Spleen (tissue), 11 donors: ENCODE measurements around the gene TNNT2. TPM values are rescaled to one million over a fixed set of nuclear protein-coding genes. Genes with fewer than 3 reads are reported as not detected.

Experiments used
- DNase-seq: peaks from one replicate; pipeline ENCODE4 v3.0.0-alpha.2; 2020
- H3K27ac ChIP-seq, 8 donors: fragments of 200-600 bp; sonication (generic) in 7 of 8; 1 replicate in 4 of 8; 2 replicates in 4 of 8; pipeline versions ENCODE4 v1.5.0 to v1.8.0; 2016 to 2021; ENCODE audit warnings: inconsistent platforms in 4 of 8, mild to moderate bottlenecking in 4 of 8, moderate library complexity in 1 of 8
- H3K27me3 ChIP-seq, 7 donors: fragments of 200-600 bp; sonication (generic) in 6 of 7; replicated peaks in 1 of 7; 1 replicate in 4 of 7; 2 replicates in 3 of 7; pipeline versions ENCODE4 v1.5.0 to v1.8.0; 2016 to 2021; ENCODE audit warnings: inconsistent platforms in 3 of 7, mild to moderate bottlenecking in 1 of 7
- H3K36me3 ChIP-seq, 6 donors: fragments of 200-600 bp; sonication (generic) in 5 of 6; 1 replicate in 4 of 6; 2 replicates in 2 of 6; pipeline versions ENCODE4 v1.5.0 to v1.8.0; 2016 to 2021; ENCODE audit warnings: inconsistent platforms in 2 of 6
- H3K4me1 ChIP-seq, 6 donors: fragments of 200-600 bp; sonication (generic) in 5 of 6; 1 replicate in 3 of 6; 2 replicates in 3 of 6; pipeline versions ENCODE4 v1.5.0 to v1.8.0; 2016 to 2021; ENCODE audit warnings: inconsistent platforms in 3 of 6
- H3K4me3 ChIP-seq, 8 donors: fragments of 200-600 bp; sonication (generic) in 7 of 8; 1 replicate in 4 of 8; 2 replicates in 4 of 8; pipeline versions ENCODE4 v1.5.0 to v1.8.0; 2016 to 2021; ENCODE audit warnings: inconsistent platforms in 4 of 8, mild to moderate bottlenecking in 4 of 8, moderate library complexity in 2 of 8
- H3K9me3 ChIP-seq, 8 donors: fragments of 200-600 bp; sonication (generic) in 7 of 8; 1 replicate in 4 of 8; 2 replicates in 4 of 8; pipeline versions ENCODE4 v1.5.0 to v1.8.0; 2016 to 2021; ENCODE audit warnings: inconsistent platforms in 4 of 8
- CTCF ChIP-seq, 11 experiments: fragments of 200-600 bp in 7 of 11; fragments of 450-650 bp in 4 of 11; sonication (generic) in 4 of 11; IDR thresholded peaks in 8 of 11; conservative IDR thresholded peaks in 3 of 11; 1 replicate in 7 of 11; 2 replicates in 4 of 11; pipeline versions ENCODE4 v1.4.0 to v1.8.0; 2016 to 2021; ENCODE audit warnings: antibody characterized with exemption in 11 of 11, inconsistent platforms in 4 of 11, mild to moderate bottlenecking in 1 of 11
- POLR2A ChIP-seq, 3 donors: fragments of 450-650 bp; IDR thresholded peaks; one replicate each; pipeline ENCODE4 v1.5.1; 2017; ENCODE audit warnings: antibody characterized with exemption in 3 of 3, mild to moderate bottlenecking in 1 of 3
- POLR2AphosphoS5 ChIP-seq, 3 donors: sonication (generic); formaldehyde crosslinking; IDR thresholded peaks; one replicate each; pipeline ENCODE4 v1.5.1; 2017; ENCODE audit warnings: antibody characterized with exemption in 3 of 3
- WGBS, 5 donors: extraction: QIAGEN DNeasy Blood & Tissue Kit in 3 of 5; methylation state at CpG; one replicate each; pipeline versions ENCODE4 v1.1.5 to v1.1.7; 2013 to 2018; 5-methylcytosine and 5-hydroxymethylcytosine counted together
- intact Hi-C: fragments of 100-400 bp; cut with DNase I; formaldehyde crosslinking; loops from one replicate; pipeline ENCODE4 v1.15.0; 2023; ENCODE audit warnings: low total_unique reads
- polyA plus RNA-seq, 3 donors: library from polyadenylated mRNA; stranded (reverse); fragments of 200-250 nt; gene quantifications; one replicate each; pipeline ENCODE4 v1.2.1, GENCODE V29; 2013
- total RNA-seq, 7 donors: library from RNA; depleted of rRNA in 3 of 7; stranded (reverse); fragments of >200 nt in 3 of 7; fragmentation: NEBNext Ultra II Directional in 4 of 7; extraction: Animal tissue kit (Norgen Biotek cat#: 25700) in 4 of 7; gene quantifications; one replicate each; pipeline versions ENCODE4 v1.1.0 to v1.2.1, GENCODE V29; 2016 to 2021
- donor health status: healthy with polysubstance abuse.
- donor health status: DM: no; HTN: no; CAD: no; lungs with moderate emphysema.
- donor health status: DM: no; HTN: no; CAD: no.
- donor health status: Bipolar disorder and iron deficiency.
- donor health status: healthy.
- donor health status: DM: no; HTN: no; CAD: no.
- donor health status: DM: yes; HTN: yes; CAD: no.

Gene TNNT2
- total and polyA plus RNA-seq, 10 donors: 0.41 to 3.8 (median 1.2) TPM; not detected in 5

- no peaks in the 10 kb centered on the region for H3K9me3 ChIP-seq
- H3K27ac ChIP-seq: no peak overlapping the region
- WGBS, 5 donors: 34 to 76% (median 59%) methylated on average over 4 of the region's 4 CpGs
- intact Hi-C loops: no loop called here
- no peak for DNase-seq
- H3K36me3 ChIP-seq: no peaks in the 10 kb centered on the region
- peaks cover 0 to 48% (median 5%) of the 10 kb centered on the region in 7 donors for H3K27me3 ChIP-seq
- H3K4me1 ChIP-seq: no peaks in the 10 kb centered on the region
- no peak overlapping the region for H3K4me3 ChIP-seq
- TF ChIP-seq POLR2AphosphoS5 (IDR thresholded peaks at IDR 0.05) (no peak), CTCF (IDR thresholded peaks at IDR 0.05 in 8 of 11, conservative IDR thresholded peaks at IDR 0.05 in 3 of 11) (no peak), POLR2A (IDR thresholded peaks at IDR 0.05) (no peak)
These were observed 6.9 kb upstream of the TNNT2 start for GRCh38 chr1:201384406-201384782.

- Histone ChIP-seq H3K9me3 (no peaks in the 10 kb centered on the region), H3K27me3 (peaks cover 0 to 48% (median 5%) of the 10 kb centered on the region in 7 donors), H3K36me3 (no peaks in the 10 kb centered on the region), H3K4me3 (no peak overlapping the region), H3K4me1 (no peaks in the 10 kb centered on the region), H3K27ac (no peak overlapping the region)
- 82 to 90% (median 89%) methylated on average over 4 of the region's 4 CpGs for WGBS, 5 donors
- DNase-seq: no peak
- TF ChIP-seq POLR2A (IDR thresholded peaks at IDR 0.05) (no peak), CTCF (IDR thresholded peaks at IDR 0.05 in 8 of 11, conservative IDR thresholded peaks at IDR 0.05 in 3 of 11) (no peak), POLR2AphosphoS5 (IDR thresholded peaks at IDR 0.05) (no peak)
- intact Hi-C loops: no loop called here
These were observed 6.3 kb upstream of the TNNT2 start for GRCh38 chr1:201383647-201384405.

GRCh38 chr1:201381130-201381529, 3.6 kb upstream of the TNNT2 start:
- intact Hi-C loops: no loop called here
- Histone ChIP-seq H3K36me3 (no peaks in the 10 kb centered on the region), H3K4me1 (no peaks in the 10 kb centered on the region), H3K27ac (no peak overlapping the region), H3K4me3 (no peak overlapping the region), H3K9me3 (no peaks in the 10 kb centered on the region), H3K27me3 (peaks cover 0 to 38% (median 5%) of the 10 kb centered on the region in 7 donors)
- no peak for TF ChIP-seq POLR2AphosphoS5 (IDR thresholded peaks at IDR 0.05)
- TF ChIP-seq CTCF (IDR thresholded peaks at IDR 0.05 in 8 of 11, conservative IDR thresholded peaks at IDR 0.05 in 3 of 11): no peak
- TF ChIP-seq POLR2A (IDR thresholded peaks at IDR 0.05): no peak
- no peak for DNase-seq
- WGBS, 5 donors: 81 to 91% (median 87%) methylated on average over 4 to 7 of the region's 7 CpGs

- H3K4me1 ChIP-seq: no peaks in the 10 kb centered on the region
- TF ChIP-seq POLR2A (IDR thresholded peaks at IDR 0.05): no peak
- TF ChIP-seq CTCF (IDR thresholded peaks at IDR 0.05 in 8 of 11, conservative IDR thresholded peaks at IDR 0.05 in 3 of 11): no peak
- no peak for TF ChIP-seq POLR2AphosphoS5 (IDR thresholded peaks at IDR 0.05)
- no peak overlapping the region for H3K27ac ChIP-seq
- WGBS, 5 donors: 79 to 92% (median 85%) methylated on average over 7 to 9 of the region's 9 CpGs
- no peak overlapping the region for H3K4me3 ChIP-seq
- DNase-seq: no peak
- intact Hi-C loops: no loop called here
- H3K36me3 ChIP-seq: no peaks in the 10 kb centered on the region
- H3K27me3 ChIP-seq: peaks cover 0 to 38% (median under 1%) of the 10 kb centered on the region in 7 donors
- H3K9me3 ChIP-seq: no peaks in the 10 kb centered on the region
These were observed 2.3 kb upstream of the TNNT2 start for GRCh38 chr1:201379733-201380242.
